Retinal pigment epithelial cell (primary cell): ENCODE measurements around the gene OCSTAMP.

Experiments used
- DNase-seq: peaks from one replicate; pipeline ENCODE4 v3.0.0-alpha.2; 2010; ENCODE audit warnings: low read depth
- H3K4me3 ChIP-seq: 2 replicates; pipeline ENCODE4 v1.5.1; 2011; ENCODE audit warnings: mild to moderate bottlenecking, low read length, control low read depth, moderate library complexity
- TF ChIP-seq, protein P1 (sequence below): conservative IDR thresholded peaks from 2 replicates; pipeline ENCODE4 v1.5.1; 2011; ENCODE audit warnings: low read depth, low read length, control low read depth, inconsistent platforms

Gene OCSTAMP

DNA sequence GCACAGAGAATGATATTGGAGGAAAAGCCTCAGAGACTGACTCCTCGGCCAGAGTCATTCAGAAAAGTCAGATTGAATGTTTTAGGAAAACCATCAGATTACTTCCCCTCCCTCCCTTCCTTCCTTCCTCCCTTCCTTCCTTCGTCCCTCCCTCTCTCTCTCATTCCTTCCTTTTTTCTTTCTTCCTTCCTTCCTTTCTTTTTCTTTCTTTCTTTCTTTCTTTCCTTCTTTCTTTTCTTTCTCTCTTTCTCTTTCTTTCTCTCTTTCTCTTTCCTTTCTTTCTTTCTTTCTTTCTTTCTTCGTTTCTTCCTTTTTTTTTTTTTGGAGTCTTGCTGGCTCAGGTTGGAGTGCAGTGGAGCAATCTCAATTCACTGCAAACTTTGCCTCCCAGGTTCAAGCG lies 7.4 kb downstream of the OCSTAMP start:
- TF ChIP-seq, protein P1, sequence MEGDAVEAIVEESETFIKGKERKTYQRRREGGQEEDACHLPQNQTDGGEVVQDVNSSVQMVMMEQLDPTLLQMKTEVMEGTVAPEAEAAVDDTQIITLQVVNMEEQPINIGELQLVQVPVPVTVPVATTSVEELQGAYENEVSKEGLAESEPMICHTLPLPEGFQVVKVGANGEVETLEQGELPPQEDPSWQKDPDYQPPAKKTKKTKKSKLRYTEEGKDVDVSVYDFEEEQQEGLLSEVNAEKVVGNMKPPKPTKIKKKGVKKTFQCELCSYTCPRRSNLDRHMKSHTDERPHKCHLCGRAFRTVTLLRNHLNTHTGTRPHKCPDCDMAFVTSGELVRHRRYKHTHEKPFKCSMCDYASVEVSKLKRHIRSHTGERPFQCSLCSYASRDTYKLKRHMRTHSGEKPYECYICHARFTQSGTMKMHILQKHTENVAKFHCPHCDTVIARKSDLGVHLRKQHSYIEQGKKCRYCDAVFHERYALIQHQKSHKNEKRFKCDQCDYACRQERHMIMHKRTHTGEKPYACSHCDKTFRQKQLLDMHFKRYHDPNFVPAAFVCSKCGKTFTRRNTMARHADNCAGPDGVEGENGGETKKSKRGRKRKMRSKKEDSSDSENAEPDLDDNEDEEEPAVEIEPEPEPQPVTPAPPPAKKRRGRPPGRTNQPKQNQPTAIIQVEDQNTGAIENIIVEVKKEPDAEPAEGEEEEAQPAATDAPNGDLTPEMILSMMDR = no peak
- DNase-seq = no peak

DNA sequence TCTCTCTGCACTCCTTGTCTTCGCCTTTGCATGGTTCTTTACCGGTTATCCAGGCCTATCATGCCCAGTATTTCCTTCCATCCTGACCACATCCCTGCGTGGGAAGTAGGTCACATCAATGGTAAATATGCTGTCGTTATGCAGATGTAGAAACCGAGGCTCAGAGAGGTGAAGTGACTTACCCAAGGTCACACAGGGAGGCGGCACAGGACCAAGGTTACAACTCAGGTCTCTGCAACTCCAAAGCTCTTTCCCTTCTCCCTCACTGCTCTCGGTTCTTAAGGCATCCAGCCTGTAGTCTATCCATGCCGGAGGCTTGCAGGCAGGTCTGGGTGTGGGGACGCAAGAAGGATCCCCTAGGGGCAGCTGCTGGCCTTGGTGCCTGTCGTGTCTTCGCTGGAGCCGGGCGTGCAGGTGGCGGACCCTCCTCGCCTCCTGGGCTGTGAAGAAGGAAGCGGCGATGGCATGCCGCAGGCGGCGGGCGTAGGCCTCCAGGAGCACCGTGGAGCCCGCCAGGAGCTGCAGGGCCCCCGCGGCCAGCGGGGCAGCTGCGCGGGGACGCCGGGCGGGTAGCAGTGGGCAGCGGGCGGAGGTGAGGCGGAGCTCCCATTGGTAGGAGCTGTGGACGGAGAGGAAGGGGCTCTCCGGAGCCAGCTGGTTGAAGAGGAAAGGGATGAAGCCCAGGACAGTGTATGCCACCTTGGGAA lies 9.1 kb downstream of the OCSTAMP start:
- TF ChIP-seq, protein P1 = no peak
- DNase-seq = no peak
- no peak overlapping the region for H3K4me3 ChIP-seq

More for the DNA sequence above, 7.4 kb downstream of the OCSTAMP start:
- H3K4me3 ChIP-seq = no peak overlapping the region

DNA sequence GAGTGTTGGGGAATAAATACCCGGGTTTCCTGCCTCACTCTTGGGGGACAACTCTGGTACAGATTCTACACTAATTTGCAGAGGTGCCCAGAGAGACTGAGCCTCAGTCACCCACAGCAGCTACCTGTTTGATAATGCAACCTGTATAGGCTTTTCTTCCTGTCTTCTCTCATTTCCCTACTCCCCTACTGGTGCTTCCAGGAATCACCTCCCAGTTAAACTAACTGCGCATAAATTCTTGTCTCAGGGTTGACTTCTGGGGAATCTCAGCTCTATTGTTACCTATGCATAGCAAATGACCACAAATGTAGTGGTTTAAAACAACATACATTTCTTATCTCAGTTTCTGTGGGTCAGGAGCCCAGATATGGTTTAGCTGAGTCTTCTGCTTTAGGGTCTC lies 11.3 kb downstream of the OCSTAMP start:
- DNase-seq = no peak
- no peak overlapping the region for H3K4me3 ChIP-seq
- TF ChIP-seq, protein P1 = peak; percentile 34

DNA sequence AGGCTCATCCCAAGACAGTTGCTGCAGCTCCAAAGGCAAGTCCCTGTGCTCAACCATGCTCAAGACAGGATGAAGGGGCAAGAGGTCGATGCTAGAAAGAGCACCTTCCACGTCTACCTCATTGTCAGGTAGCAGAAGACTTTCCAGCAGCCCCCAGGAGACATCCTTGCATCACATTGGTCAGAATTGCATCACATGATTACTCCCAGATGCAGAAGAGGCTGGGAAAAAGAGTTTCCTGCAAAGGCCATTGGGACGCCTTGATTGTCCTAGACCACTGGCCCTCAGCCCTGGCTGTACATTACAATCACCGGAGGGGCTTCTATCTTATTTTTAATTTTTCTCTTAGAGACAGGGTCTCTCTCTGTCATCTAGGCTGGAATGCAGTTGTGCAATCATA lies 19.8 kb downstream of the OCSTAMP start:
- DNase-seq = no peak
- no peak overlapping the region for H3K4me3 ChIP-seq
- TF ChIP-seq, protein P1 = no peak

DNA sequence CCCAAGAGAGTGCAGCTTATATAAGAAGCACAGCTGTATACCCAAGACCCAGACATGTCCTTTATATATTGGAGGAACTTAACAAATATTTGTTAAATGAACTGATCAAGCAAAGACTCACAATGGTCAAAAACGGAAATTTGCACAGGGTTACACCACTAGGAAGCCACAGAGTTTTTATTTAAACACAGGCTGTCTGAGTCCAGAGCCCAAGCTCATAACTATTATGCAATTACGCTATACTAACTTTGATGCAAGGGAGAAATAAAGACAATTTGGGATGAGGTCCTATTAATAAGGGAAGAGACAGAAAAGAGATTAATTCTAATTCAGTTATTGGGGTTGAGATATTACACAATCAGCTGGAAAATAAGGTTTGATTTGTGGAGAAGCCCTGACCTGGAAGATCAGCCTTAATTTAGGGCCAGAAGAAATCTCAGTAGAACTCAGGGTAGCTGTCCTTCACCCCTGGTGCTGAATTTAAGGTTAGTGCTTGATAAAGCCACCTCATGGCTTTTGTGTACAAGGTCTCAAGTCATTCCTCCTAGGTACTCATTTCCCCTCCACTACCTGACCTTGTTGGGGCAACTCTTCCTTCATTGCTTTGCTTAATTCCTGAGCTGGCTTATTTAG lies 26.6 kb downstream of the OCSTAMP start:
- TF ChIP-seq, protein P1 = no peak
- no peak for DNase-seq
- no peak overlapping the region for H3K4me3 ChIP-seq

DNA sequence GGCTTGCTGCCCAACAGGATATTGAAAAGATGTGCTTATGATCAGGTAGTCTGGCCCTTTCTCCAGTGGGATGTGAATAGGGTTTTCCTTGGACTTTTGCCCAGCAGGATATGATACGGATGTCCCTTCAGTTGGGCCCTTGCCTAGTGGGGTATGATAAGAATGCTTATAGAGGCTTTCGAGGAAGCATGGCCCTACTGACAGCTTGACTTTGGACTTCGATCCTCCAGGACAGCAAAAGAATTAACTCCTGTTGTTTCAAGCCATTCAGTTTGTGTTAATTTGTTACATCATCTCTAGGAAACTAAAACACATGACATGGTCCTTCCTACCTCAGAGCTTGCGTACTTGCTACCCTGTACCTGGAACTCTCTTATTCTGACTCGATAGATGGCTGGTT lies 27.3 kb downstream of the OCSTAMP start:
- TF ChIP-seq, protein P1 = no peak
- no peak for DNase-seq

DNA sequence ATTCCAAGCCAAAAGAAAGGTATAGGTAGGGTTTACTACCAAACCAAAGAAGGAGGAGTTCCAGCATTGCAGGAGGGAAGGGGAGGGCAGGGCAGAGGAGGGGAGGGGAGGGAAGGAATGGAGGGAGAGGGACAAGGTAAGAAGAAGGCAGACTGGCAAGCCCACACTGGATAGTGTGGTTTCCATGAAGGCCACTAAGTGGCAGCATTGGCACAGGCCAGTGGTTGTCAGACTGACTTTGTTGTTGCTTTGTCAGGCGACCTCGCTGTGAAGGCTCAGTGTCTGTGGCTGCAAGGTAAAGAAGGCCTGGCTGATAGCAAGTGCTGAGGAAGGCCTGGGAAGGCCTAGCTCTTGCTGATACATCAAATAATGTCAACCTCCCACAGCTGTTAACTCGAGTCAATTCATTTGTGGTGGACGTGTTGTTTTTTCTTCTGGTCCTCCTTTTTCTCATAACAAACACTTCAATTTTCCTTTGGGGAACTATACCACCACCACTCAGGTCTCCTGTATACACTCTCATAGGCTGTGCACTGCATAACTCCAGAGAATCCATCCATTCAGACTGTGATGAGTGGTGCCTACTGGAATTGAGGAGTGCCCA lies 29.4 kb downstream of the OCSTAMP start:
- TF ChIP-seq, protein P1 = peak; percentile 82
- H3K4me3 ChIP-seq = no peak overlapping the region
- peak; percentile 21 for DNase-seq

More for the DNA sequence above, 27.3 kb downstream of the OCSTAMP start:
- H3K4me3 ChIP-seq = no peak overlapping the region
